Sigmoid colon (tissue), 7 donors: Measurements from ENCODE around the gene PCNX3. TPM values are rescaled to one million over a fixed set of nuclear protein-coding genes. Genes with fewer than 3 reads are reported as not detected.

Experiments used
- DNase-seq: peaks from one replicate; pipeline ENCODE4 v3.0.0-alpha.2; 2019
- H3K27ac ChIP-seq, 4 donors: fragments of 200-600 bp; sonication (generic); one replicate each; pipeline ENCODE4 v1.5.1; 2016 to 2019; ENCODE audit warnings: mild to moderate bottlenecking in 1 of 4
- H3K27me3 ChIP-seq, 3 donors: fragments of 200-600 bp; sonication (generic); one replicate each; pipeline ENCODE4 v1.5.1; 2019; ENCODE audit warnings: mild to moderate bottlenecking in 1 of 3
- H3K36me3 ChIP-seq, 4 donors: fragments of 200-600 bp; sonication (generic); one replicate each; pipeline ENCODE4 v1.5.1; 2016 to 2019
- H3K4me1 ChIP-seq, 4 donors: fragments of 200-600 bp; sonication (generic); one replicate each; pipeline ENCODE4 v1.5.1; 2017 to 2019
- H3K4me3 ChIP-seq, 4 donors: fragments of 200-600 bp; sonication (generic); one replicate each; pipeline ENCODE4 v1.5.1; 2017 to 2019; ENCODE audit warnings: mild to moderate bottlenecking in 2 of 4, moderate library complexity in 1 of 4
- H3K9me3 ChIP-seq, 4 donors: fragments of 200-600 bp in 3 of 4; sonication (generic) in 3 of 4; one replicate each; pipeline versions ENCODE4 v1.5.1 to v1.6.1; 2013 to 2019
- EP300 ChIP-seq, 4 donors: sonication (generic); formaldehyde crosslinking; IDR thresholded peaks; one replicate each; pipeline ENCODE4 v1.6.1; 2017; ENCODE audit warnings: antibody characterized with exemption in 4 of 4
- POLR2A ChIP-seq, 2 donors: fragments of 450-650 bp; IDR thresholded peaks; one replicate each; pipeline ENCODE4 v1.6.1; 2016; ENCODE audit warnings: antibody characterized with exemption in 2 of 2, mild to moderate bottlenecking in 2 of 2, moderate library complexity in 2 of 2
- POLR2AphosphoS5 ChIP-seq, 4 donors: sonication (generic); formaldehyde crosslinking; IDR thresholded peaks; one replicate each; pipeline ENCODE4 v1.6.1; 2017; ENCODE audit warnings: antibody characterized with exemption in 4 of 4
- WGBS, 2 donors: extraction: QIAGEN DNeasy Blood & Tissue Kit; methylation state at CpG; one replicate each; pipeline ENCODE4 v1.1.7; 2013; 5-methylcytosine and 5-hydroxymethylcytosine counted together
- intact Hi-C: fragments of 100-400 bp; cut with DNase I; formaldehyde crosslinking; loops from one replicate; pipeline ENCODE4 v1.15.1; 2023
- polyA plus RNA-seq, 3 donors: library from polyadenylated mRNA; stranded (reverse); fragments of 200-250 nt; gene quantifications; one replicate each; pipeline ENCODE4 v1.2.3, GENCODE V29; 2013
- total RNA-seq, 4 donors: library from RNA; depleted of rRNA; stranded (reverse); fragments of >200 nt; gene quantifications; one replicate each; pipeline ENCODE4 v1.1.0, GENCODE V29; 2016
- TF ChIP-seq, protein P1 (sequence below), 4 experiments: fragments of 450-650 bp in 3 of 4; fragments of 200-600 bp in 1 of 4; IDR thresholded peaks; one replicate each; pipeline ENCODE4 v1.5.1; 2016 to 2019; ENCODE audit warnings: antibody characterized with exemption in 4 of 4, mild to moderate bottlenecking in 3 of 4, moderate library complexity in 2 of 4
- donor health status: healthy with polysubstance abuse.
- donor health status: Bipolar disorder and iron deficiency.
- donor health status: healthy.

The PCNX3 gene
- total and polyA plus RNA-seq, 7 donors = 6.0 to 35.0 (median 11.0) TPM

DNA sequence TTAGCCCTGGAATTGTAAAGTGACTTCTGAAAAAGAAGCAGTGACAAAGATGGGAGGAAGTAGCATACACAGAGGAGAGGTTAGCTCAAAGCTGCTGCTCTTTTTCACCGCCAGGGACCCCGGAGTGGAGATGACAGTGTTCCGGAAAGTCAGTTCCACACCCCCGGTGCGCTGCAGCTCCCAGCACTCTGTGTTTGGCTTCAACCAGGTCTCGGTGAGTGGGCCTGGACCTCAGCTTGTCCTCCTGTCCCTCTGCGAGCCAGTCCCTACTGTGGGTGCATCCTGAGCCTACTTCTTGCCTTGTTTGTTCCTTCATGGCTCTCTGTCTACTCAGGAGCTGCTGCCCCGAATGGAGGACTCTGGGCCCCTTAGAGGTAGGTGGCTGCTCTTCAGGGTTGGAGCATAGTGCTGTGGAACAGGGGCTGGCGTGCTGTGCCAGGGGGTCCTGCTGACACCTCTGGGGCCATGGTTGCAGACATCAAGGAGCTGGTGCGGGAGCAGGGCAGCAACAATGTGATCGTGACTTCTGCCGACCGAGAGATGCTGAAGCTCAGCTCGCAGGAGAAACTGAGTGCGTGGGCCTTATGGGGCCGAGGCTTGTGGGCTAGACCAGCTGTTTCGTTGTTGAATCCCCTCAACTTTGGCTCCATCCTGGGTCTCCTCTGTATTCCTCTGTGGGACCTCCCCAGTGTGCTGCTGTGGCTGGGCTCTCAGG, 1.7 kb downstream of the PCNX3 start:
- Histone ChIP-seq H3K36me3 (peaks cover 33 to 52% (median 42%) of the 10 kb centered on the region in 4 donors), H3K4me1 (peaks cover 0 to 39% (median 30%) of the 10 kb centered on the region in 4 donors), H3K9me3 (no peaks in the 10 kb centered on the region), H3K27ac (peak overlapping the region in 1 of 4 donors; percentile 92), H3K4me3 (peak overlapping the region in 1 of 4 donors; percentile 88), H3K27me3 (no peaks in the 10 kb centered on the region)
- DNase-seq = no peak
- intact Hi-C loops = loop anchor here (10.0 kb wide), 1 partner anchor 502 kb away; the partner anchor contains the start of genes TM7SF2 and ZNHIT2
- TF ChIP-seq EP300 (IDR thresholded peaks at IDR 0.05) (no peak), POLR2A (IDR thresholded peaks at IDR 0.05) (no peak), POLR2AphosphoS5 (IDR thresholded peaks at IDR 0.05) (no peak)
- TF ChIP-seq, protein P1, sequence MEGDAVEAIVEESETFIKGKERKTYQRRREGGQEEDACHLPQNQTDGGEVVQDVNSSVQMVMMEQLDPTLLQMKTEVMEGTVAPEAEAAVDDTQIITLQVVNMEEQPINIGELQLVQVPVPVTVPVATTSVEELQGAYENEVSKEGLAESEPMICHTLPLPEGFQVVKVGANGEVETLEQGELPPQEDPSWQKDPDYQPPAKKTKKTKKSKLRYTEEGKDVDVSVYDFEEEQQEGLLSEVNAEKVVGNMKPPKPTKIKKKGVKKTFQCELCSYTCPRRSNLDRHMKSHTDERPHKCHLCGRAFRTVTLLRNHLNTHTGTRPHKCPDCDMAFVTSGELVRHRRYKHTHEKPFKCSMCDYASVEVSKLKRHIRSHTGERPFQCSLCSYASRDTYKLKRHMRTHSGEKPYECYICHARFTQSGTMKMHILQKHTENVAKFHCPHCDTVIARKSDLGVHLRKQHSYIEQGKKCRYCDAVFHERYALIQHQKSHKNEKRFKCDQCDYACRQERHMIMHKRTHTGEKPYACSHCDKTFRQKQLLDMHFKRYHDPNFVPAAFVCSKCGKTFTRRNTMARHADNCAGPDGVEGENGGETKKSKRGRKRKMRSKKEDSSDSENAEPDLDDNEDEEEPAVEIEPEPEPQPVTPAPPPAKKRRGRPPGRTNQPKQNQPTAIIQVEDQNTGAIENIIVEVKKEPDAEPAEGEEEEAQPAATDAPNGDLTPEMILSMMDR (IDR thresholded peaks at IDR 0.05) = no peak
- 91 to 92% methylated on average over 17 of the region's 17 CpGs for WGBS, 2 donors

DNA sequence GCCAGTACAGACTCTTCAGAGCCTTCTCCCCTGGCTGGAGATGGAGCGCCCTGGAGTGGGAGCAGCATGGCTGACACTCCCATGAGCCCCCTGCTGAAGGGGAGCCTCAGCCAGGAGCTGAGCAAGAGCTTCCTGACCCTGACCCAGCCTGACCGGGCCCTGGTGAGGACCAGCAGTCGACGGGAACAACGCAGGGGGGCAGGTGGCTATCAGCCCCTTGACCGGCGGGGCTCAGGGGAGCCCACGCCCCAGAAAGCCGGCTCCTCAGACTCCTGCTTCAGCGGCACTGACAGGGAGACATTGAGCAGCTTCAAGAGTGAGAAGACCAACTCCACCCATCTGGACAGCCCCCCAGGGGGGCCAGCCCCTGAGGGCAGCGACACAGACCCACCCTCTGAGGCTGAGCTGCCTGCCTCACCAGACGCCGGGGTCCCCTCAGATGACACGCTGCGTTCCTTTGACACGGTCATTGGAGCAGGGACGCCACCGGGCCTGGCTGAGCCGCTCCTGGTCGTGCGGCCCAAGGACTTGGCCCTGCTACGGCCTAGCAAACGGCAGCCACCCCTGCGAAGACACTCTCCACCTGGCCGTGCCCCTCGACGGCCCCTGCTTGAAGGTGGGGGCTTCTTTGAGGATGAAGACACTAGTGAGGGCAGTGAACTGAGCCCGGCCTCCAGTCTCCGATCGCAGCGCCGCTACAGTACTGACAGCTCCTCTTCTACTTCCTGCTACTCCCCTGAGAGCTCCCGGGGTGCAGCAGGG, 2.6 kb downstream of the PCNX3 start:
- peaks cover 34 to 61% (median 43%) of the 10 kb centered on the region in 4 donors for H3K36me3 ChIP-seq
- TF ChIP-seq, protein P1 (IDR thresholded peaks at IDR 0.05) = no peak
- TF ChIP-seq EP300 (IDR thresholded peaks at IDR 0.05) (no peak), POLR2A (IDR thresholded peaks at IDR 0.05) (no peak), POLR2AphosphoS5 (IDR thresholded peaks at IDR 0.05) (no peak)
- no peaks in the 10 kb centered on the region for H3K9me3 ChIP-seq
- H3K27me3 ChIP-seq = no peaks in the 10 kb centered on the region
- H3K4me3 ChIP-seq = no peak overlapping the region
- H3K4me1 ChIP-seq = peaks cover 0 to 30% (median 22%) of the 10 kb centered on the region in 4 donors
- no peak overlapping the region for H3K27ac ChIP-seq
- 95 to 96% methylated on average over 33 of the region's 33 CpGs for WGBS, 2 donors
- intact Hi-C loops = loop anchor here (10.0 kb wide), 1 partner anchor 503 kb away; the partner anchor contains the start of genes TM7SF2 and ZNHIT2
- no peak for DNase-seq

DNA sequence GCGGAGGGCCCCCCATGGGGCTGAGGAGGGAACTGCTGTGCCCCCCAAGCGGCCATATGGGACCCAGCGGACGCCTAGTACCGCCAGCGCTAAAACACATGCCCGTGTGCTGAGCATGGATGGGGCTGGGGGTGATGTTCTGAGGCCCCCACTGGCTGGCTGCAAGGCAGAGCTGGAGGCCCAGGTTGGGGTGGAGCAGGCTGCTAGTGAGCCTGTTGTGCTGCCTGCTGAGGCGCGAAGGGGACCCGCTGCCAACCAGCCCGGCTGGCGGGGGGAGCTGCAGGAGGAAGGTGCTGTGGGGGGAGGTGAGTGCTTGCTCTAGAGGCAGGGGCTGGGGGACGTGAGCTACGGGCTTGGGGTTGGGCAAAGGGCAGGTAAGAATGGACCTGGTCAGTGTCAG, 3.2 kb downstream of the PCNX3 start:
- WGBS, 2 donors = 95% methylated on average over 14 of the region's 14 CpGs
- TF ChIP-seq POLR2A (IDR thresholded peaks at IDR 0.05) = no peak
- no peak for TF ChIP-seq POLR2AphosphoS5 (IDR thresholded peaks at IDR 0.05)
- no peak for TF ChIP-seq EP300 (IDR thresholded peaks at IDR 0.05)
- TF ChIP-seq, protein P1 (IDR thresholded peaks at IDR 0.05) = no peak
- Histone ChIP-seq H3K4me1 (peaks cover 0 to 24% (median 18%) of the 10 kb centered on the region in 4 donors), H3K9me3 (no peaks in the 10 kb centered on the region), H3K4me3 (no peak overlapping the region), H3K27ac (no peak overlapping the region), H3K27me3 (no peaks in the 10 kb centered on the region), H3K36me3 (peaks cover 34 to 67% (median 46%) of the 10 kb centered on the region in 4 donors)
- no peak for DNase-seq
- intact Hi-C loops = loop anchor here (10.0 kb wide), 1 partner anchor 504 kb away; the partner anchor contains the start of genes TM7SF2 and ZNHIT2

DNA sequence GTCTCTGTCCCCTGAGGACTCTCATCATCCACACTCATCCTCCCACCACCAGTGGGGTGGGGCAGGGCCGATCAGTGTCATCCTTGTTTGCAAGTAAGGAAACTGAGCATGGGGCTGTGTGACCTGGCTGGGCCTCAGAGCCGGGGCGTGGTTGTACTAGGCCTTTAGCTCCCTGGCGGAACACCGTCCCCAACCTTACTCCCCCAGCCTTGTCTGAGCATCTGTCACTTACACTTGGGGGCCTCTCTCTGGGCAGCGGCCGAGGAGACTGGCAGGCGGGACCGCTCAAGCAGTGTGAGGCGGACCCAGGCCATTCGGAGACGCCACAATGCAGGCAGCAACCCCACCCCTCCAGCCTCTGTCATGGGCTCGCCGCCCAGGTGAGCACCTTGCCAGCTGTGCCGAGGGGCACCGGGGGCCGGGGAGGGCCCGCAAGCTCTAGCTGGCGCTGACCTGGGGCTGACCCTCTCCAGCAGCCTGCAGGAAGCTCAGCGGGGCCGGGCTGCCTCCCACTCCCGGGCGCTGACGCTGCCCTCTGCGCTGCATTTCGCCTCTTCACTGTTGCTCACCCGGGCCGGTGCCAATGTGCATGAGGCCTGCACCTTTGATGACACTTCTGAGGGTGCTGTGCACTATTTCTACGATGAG, 3.8 kb downstream of the PCNX3 start:
- 94 to 96% methylated on average over 29 of the region's 29 CpGs for WGBS, 2 donors
- no peak for DNase-seq
- Histone ChIP-seq H3K4me3 (no peak overlapping the region), H3K4me1 (peaks cover 0 to 22% (median 18%) of the 10 kb centered on the region in 4 donors), H3K27me3 (no peaks in the 10 kb centered on the region), H3K36me3 (peaks cover 36 to 73% (median 50%) of the 10 kb centered on the region in 4 donors), H3K27ac (no peak overlapping the region), H3K9me3 (no peaks in the 10 kb centered on the region)
- no peak for TF ChIP-seq EP300 (IDR thresholded peaks at IDR 0.05)
- intact Hi-C loops = loop anchor here (10.0 kb wide), 1 partner anchor 505 kb away; the partner anchor contains the start of genes TM7SF2 and ZNHIT2
